ENCODE results near the gene DCC. TPM values are rescaled to one million over a fixed set of nuclear protein-coding genes. Genes with fewer than 3 reads are reported as not detected.

The DCC gene
- polyA plus RNA-seq, 1 donor (not counting 4 experiments of a cell fraction or from before 2014, with no cell fraction given) = not detected

DNA sequence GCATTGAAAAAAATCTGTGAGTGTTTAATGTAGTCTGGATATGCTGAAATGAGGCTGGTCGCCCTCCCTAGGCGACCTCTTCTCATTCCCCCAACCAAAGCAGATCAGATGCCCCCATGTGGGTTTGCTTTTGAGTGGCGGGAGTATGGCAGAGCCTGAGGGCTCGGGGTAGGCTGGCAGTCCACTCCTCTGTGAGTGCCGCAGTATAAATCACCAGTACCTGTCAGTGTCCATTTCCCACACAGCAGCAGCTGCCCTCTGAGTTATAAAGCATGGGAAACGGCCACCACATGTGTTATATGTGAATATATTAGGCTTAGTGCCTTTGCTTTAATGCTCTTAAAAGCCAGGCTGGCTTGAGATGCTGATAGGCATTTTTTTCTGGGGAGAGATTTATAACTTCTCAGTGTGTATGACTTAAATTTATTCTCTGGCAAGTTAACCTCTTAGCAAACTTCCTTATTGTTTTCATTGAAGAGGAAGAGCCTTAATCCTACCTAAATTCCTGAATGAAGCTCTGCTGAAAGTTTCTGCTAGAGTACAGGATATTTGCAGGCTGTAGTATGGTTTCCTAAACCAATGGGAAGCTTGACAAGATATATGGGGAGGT, 3.8 kb downstream of the DCC start:
- H3K9me3 ChIP-seq (ENCODE audit: control insufficient read depth, low read depth, low read length) = no peaks in the 10 kb centered on the region
- no peak overlapping the region for H3K4me2 ChIP-seq (ENCODE audit: control insufficient read depth, extremely low read depth, insufficient read depth, low read depth, low read length)

DNA sequence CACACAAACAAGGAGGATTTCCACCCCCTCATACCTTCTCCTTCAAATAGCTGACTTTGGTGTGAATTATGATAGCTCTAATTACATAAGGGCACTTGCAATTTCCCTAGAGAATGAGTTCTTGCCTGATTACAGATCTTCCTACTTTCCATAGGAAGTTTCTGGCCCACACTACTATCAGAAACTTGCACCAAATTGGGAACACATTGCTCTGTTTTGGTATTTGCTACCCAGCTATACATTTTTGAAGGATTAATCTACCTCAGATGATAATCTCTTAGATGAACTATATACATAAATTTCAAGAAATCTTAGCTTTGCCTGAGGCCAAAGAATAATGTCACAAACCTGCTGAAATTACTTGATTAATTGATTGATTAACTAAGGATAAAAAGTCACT, 4.9 kb downstream of the DCC start:
- no peak overlapping the region for H3K4me3 ChIP-seq (ENCODE audit: control insufficient read depth in 2 of 3, extremely low read depth in 1 of 3, insufficient read depth in 2 of 3, low read depth in 1 of 3, low read length in 3 of 3)
- no peak overlapping the region for H3K9ac ChIP-seq (ENCODE audit: control insufficient read depth, extremely low read depth, insufficient read depth, low read length)
- no peaks in the 10 kb centered on the region for H4K20me1 ChIP-seq (ENCODE audit: control insufficient read depth, extremely low read depth, insufficient read depth, low read length)
- no peaks in the 10 kb centered on the region for H3K9me3 ChIP-seq (ENCODE audit: control insufficient read depth, low read depth, low read length)
- no peak for FAIRE-seq
- H3K4me1 ChIP-seq (ENCODE audit: control insufficient read depth, extremely low read depth, insufficient read depth, low read length) = no peaks in the 10 kb centered on the region
- no peak overlapping the region for H2AFZ ChIP-seq (ENCODE audit: control insufficient read depth, low read length)
- H3K27ac ChIP-seq (ENCODE audit: control insufficient read depth, insufficient read depth, low read length) = no peak overlapping the region
- no peaks in the 10 kb centered on the region for H3K79me2 ChIP-seq (ENCODE audit: control insufficient read depth, insufficient read depth, low read length)
- dilution Hi-C loops (cut with MboI; ENCODE audit: extremely low pct_ligation_motif_present, low sequenced_read_pairs) = no loop called here
- TF ChIP-seq EZH2 (IDR thresholded peaks at IDR 0.05; ENCODE audit: low read length) (no peak), CTCF (optimal IDR thresholded peaks at IDR 0.05 in 1 of 3, IDR thresholded peaks at IDR 0.05 in 1 of 3, conservative IDR thresholded peaks at IDR 0.05 in 1 of 3; ENCODE audit: extremely low read depth in 1 of 3, insufficient read depth in 2 of 3, low read length in 3 of 3) (no peak)
- no peaks in the 10 kb centered on the region for H3K9me1 ChIP-seq (ENCODE audit: control insufficient read depth, extremely low read depth, insufficient read depth, low read length)
- DNase-seq (ENCODE audit: low read depth, low spot score) = no peak
- H3K36me3 ChIP-seq (ENCODE audit: control insufficient read depth in 2 of 2, extremely low read depth in 1 of 2, insufficient read depth in 2 of 2, low read length in 2 of 2) = no peaks in the 10 kb centered on the region
- no peak overlapping the region for H3K4me2 ChIP-seq (ENCODE audit: control insufficient read depth, extremely low read depth, insufficient read depth, low read depth, low read length)
- peaks cover 31% of the 10 kb centered on the region for H3K27me3 ChIP-seq (ENCODE audit: control insufficient read depth, extremely low read depth, insufficient read depth, low read length)

More for the DNA sequence above, 3.8 kb downstream of the DCC start:
- Histone ChIP-seq H3K27ac (ENCODE audit: control insufficient read depth, insufficient read depth, low read length) (no peak overlapping the region), H3K79me2 (ENCODE audit: control insufficient read depth, insufficient read depth, low read length) (no peaks in the 10 kb centered on the region), H3K36me3 (ENCODE audit: control insufficient read depth in 2 of 2, extremely low read depth in 1 of 2, insufficient read depth in 2 of 2, low read length in 2 of 2) (no peaks in the 10 kb centered on the region), H3K4me3 (ENCODE audit: control insufficient read depth in 2 of 3, extremely low read depth in 1 of 3, insufficient read depth in 2 of 3, low read depth in 1 of 3, low read length in 3 of 3) (no peak overlapping the region), H3K9ac (ENCODE audit: control insufficient read depth, extremely low read depth, insufficient read depth, low read length) (no peak overlapping the region), H3K9me1 (ENCODE audit: control insufficient read depth, extremely low read depth, insufficient read depth, low read length) (no peaks in the 10 kb centered on the region), H3K4me1 (ENCODE audit: control insufficient read depth, extremely low read depth, insufficient read depth, low read length) (no peaks in the 10 kb centered on the region), H4K20me1 (ENCODE audit: control insufficient read depth, extremely low read depth, insufficient read depth, low read length) (no peaks in the 10 kb centered on the region), H3K27me3 (ENCODE audit: control insufficient read depth, extremely low read depth, insufficient read depth, low read length) (peaks cover 37% of the 10 kb centered on the region), H2AFZ (ENCODE audit: control insufficient read depth, low read length) (no peak overlapping the region)
- TF ChIP-seq CTCF (optimal IDR thresholded peaks at IDR 0.05 in 1 of 3, IDR thresholded peaks at IDR 0.05 in 1 of 3, conservative IDR thresholded peaks at IDR 0.05 in 1 of 3; ENCODE audit: extremely low read depth in 1 of 3, insufficient read depth in 2 of 3, low read length in 3 of 3) = no peak
- no peak for TF ChIP-seq EZH2 (IDR thresholded peaks at IDR 0.05; ENCODE audit: low read length)
- dilution Hi-C loops (cut with MboI; ENCODE audit: extremely low pct_ligation_motif_present, low sequenced_read_pairs) = no loop called here
- FAIRE-seq = no peak
- no peak for DNase-seq (ENCODE audit: low read depth, low spot score)

Measured in keratinocyte (primary cell).